ENCODE results near the gene EMX2.

DNA sequence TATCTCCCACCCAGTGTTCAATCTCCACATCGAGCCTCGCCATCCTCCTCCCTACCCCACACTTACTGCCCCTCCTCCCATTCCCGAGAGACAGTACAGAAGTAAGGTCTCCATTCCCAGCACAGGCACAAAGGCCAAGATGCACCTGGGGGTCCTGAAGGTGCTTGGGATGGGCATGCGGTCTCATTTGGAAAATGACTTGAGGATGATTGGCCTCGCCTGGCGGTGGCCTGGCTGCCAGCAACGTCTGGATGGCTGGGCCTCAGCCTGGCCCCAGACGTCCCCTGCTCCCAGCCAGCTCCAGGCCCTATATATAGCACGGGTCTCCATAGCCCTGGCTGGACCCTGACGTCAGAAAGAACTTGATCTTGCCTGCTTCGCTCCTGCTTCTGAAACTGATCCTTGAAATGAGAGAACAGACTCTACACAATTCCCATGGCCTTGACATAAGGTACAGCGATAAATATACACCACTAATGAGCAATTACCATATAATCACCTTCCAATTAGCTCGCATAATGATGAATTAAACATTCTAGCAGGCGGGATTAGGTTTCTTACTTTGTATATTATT, 11.8 kb downstream of the EMX2 start:
- TF ChIP-seq, protein P1, sequence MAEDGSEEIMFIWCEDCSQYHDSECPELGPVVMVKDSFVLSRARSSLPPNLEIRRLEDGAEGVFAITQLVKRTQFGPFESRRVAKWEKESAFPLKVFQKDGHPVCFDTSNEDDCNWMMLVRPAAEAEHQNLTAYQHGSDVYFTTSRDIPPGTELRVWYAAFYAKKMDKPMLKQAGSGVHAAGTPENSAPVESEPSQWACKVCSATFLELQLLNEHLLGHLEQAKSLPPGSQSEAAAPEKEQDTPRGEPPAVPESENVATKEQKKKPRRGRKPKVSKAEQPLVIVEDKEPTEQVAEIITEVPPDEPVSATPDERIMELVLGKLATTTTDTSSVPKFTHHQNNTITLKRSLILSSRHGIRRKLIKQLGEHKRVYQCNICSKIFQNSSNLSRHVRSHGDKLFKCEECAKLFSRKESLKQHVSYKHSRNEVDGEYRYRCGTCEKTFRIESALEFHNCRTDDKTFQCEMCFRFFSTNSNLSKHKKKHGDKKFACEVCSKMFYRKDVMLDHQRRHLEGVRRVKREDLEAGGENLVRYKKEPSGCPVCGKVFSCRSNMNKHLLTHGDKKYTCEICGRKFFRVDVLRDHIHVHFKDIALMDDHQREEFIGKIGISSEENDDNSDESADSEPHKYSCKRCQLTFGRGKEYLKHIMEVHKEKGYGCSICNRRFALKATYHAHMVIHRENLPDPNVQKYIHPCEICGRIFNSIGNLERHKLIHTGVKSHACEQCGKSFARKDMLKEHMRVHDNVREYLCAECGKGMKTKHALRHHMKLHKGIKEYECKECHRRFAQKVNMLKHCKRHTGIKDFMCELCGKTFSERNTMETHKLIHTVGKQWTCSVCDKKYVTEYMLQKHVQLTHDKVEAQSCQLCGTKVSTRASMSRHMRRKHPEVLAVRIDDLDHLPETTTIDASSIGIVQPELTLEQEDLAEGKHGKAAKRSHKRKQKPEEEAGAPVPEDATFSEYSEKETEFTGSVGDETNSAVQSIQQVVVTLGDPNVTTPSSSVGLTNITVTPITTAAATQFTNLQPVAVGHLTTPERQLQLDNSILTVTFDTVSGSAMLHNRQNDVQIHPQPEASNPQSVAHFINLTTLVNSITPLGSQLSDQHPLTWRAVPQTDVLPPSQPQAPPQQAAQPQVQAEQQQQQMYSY (CRISPR knock-in tag; IDR thresholded peaks at IDR 0.05): no peak
- TF ChIP-seq, protein P2, sequence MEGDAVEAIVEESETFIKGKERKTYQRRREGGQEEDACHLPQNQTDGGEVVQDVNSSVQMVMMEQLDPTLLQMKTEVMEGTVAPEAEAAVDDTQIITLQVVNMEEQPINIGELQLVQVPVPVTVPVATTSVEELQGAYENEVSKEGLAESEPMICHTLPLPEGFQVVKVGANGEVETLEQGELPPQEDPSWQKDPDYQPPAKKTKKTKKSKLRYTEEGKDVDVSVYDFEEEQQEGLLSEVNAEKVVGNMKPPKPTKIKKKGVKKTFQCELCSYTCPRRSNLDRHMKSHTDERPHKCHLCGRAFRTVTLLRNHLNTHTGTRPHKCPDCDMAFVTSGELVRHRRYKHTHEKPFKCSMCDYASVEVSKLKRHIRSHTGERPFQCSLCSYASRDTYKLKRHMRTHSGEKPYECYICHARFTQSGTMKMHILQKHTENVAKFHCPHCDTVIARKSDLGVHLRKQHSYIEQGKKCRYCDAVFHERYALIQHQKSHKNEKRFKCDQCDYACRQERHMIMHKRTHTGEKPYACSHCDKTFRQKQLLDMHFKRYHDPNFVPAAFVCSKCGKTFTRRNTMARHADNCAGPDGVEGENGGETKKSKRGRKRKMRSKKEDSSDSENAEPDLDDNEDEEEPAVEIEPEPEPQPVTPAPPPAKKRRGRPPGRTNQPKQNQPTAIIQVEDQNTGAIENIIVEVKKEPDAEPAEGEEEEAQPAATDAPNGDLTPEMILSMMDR (CRISPR knock-in tag; IDR thresholded peaks at IDR 0.05): no peak
- TF ChIP-seq ZNF660 (CRISPR knock-in tag; IDR thresholded peaks at IDR 0.05; ENCODE audit: borderline replicate concordance, low read depth) (no peak), FOXK2 (IDR thresholded peaks at IDR 0.05) (no peak), EZH2 (conservative IDR thresholded peaks at IDR 0.05; ENCODE audit: low read depth, low read length) (no peak), NFIC (IDR thresholded peaks at IDR 0.05; ENCODE audit: low read length) (no peak), MXI1 (IDR thresholded peaks at IDR 0.05; ENCODE audit: borderline replicate concordance, low read depth, low read length) (no peak), ZNF160 (CRISPR knock-in tag; IDR thresholded peaks at IDR 0.05) (no peak)
- TF ChIP-seq, protein P3, sequence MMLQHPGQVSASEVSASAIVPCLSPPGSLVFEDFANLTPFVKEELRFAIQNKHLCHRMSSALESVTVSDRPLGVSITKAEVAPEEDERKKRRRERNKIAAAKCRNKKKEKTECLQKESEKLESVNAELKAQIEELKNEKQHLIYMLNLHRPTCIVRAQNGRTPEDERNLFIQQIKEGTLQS (CRISPR knock-in tag; IDR thresholded peaks at IDR 0.05): no peak
- TF ChIP-seq, protein P4, sequence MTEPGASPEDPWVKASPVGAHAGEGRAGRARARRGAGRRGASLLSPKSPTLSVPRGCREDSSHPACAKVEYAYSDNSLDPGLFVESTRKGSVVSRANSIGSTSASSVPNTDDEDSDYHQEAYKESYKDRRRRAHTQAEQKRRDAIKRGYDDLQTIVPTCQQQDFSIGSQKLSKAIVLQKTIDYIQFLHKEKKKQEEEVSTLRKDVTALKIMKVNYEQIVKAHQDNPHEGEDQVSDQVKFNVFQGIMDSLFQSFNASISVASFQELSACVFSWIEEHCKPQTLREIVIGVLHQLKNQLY (CRISPR knock-in tag; IDR thresholded peaks at IDR 0.05): no peak
